Adipocyte (in vitro differentiated cells): ENCODE data around the gene DNAH14.
A peak's percentile ranks its signal among the peaks of the same experiment; 100 is the strongest.
"Not testable (repeated sequence)": the region's sequence is repeated elsewhere in the genome, so short reads cannot be mapped to it uniquely, and the experiment has no call there.

Source experiments
- DNase-seq: peaks from one replicate; pipeline ENCODE4 v3.0.0-alpha.2; 2015; ENCODE audit warnings: low read depth
- H3K27me3 ChIP-seq: replicated peaks from 2 replicates; pipeline ENCODE4 v1.7.0; 2013; ENCODE audit warnings: mild to moderate bottlenecking, low read length, moderate library complexity; ENCODE audit not compliant: control insufficient read depth, insufficient read depth
- H3K36me3 ChIP-seq: 2 replicates; pipeline ENCODE4 v1.7.0; 2013; ENCODE audit warnings: low read length, mild to moderate bottlenecking, moderate library complexity; ENCODE audit not compliant: control insufficient read depth, insufficient read depth, severe bottlenecking
- H3K4me1 ChIP-seq: 2 replicates; pipeline ENCODE4 v1.7.0; 2013; ENCODE audit warnings: mild to moderate bottlenecking, low read length, moderate library complexity; ENCODE audit not compliant: control insufficient read depth, insufficient read depth
- H3K4me3 ChIP-seq: 2 replicates; pipeline ENCODE4 v1.7.0; 2013; ENCODE audit warnings: mild to moderate bottlenecking, low read length, moderate library complexity
- H3K9ac ChIP-seq: 2 replicates; pipeline ENCODE4 v1.7.0; 2013; ENCODE audit warnings: mild to moderate bottlenecking, low read length, moderate library complexity
- H3K9me3 ChIP-seq: 2 replicates; pipeline ENCODE4 v1.7.0; 2013; ENCODE audit warnings: mild to moderate bottlenecking, low read length, moderate library complexity; ENCODE audit not compliant: control insufficient read depth

DNAH14 gene

GRCh38 chr1:224922404-224923164, 6.9 kb upstream of the DNAH14 start:
- no peaks in the 10 kb centered on the region for H3K9me3 ChIP-seq
- peak; percentile 74 for DNase-seq
- H3K4me3 ChIP-seq = no peak overlapping the region
- H3K27me3 ChIP-seq = no peaks in the 10 kb centered on the region
- H3K36me3 ChIP-seq = no peaks in the 10 kb centered on the region
- H3K9ac ChIP-seq = no peak overlapping the region
- no peaks in the 10 kb centered on the region for H3K4me1 ChIP-seq

GRCh38 chr1:224923726-224924125, 5.7 kb upstream of the DNAH14 start:
- Histone ChIP-seq H3K27me3 (no peaks in the 10 kb centered on the region), H3K4me3 (no peak overlapping the region), H3K9ac (no peak overlapping the region), H3K4me1 (no peaks in the 10 kb centered on the region), H3K9me3 (no peaks in the 10 kb centered on the region), H3K36me3 (no peaks in the 10 kb centered on the region)
- DNase-seq = no peak

- H3K9me3 ChIP-seq, H3K27me3 ChIP-seq, H3K36me3 ChIP-seq, H3K9ac ChIP-seq, DNase-seq, H3K4me1 ChIP-seq, H3K4me3 ChIP-seq: not testable (repeated sequence)
These were observed 1.8 kb upstream of the DNAH14 start for GRCh38 chr1:224927631-224928030.

- peaks cover 21% of the 10 kb centered on the region for H3K9me3 ChIP-seq
These were observed 569 bp upstream of the DNAH14 start for GRCh38 chr1:224928906-224929305.

GRCh38 chr1:224931605-224932004, 2.1 kb downstream of the DNAH14 start:
- Histone ChIP-seq H3K36me3 (no peaks in the 10 kb centered on the region), H3K9ac (no peak overlapping the region), H3K4me3 (no peak overlapping the region), H3K4me1 (peaks cover 6% of the 10 kb centered on the region), H3K27me3 (no peaks in the 10 kb centered on the region), H3K9me3 (peaks cover 43% of the 10 kb centered on the region)
- no peak for DNase-seq

More at GRCh38 chr1:224928906-224929305, 569 bp upstream of the DNAH14 start:
- H3K27me3 ChIP-seq = no peaks in the 10 kb centered on the region
- H3K4me1 ChIP-seq = peaks cover 6% of the 10 kb centered on the region
- H3K4me3 ChIP-seq = peak overlapping the region; percentile 86
- H3K9ac ChIP-seq = peak overlapping the region; percentile 86
- no peaks in the 10 kb centered on the region for H3K36me3 ChIP-seq
- DNase-seq = no peak

- no peaks in the 10 kb centered on the region for H3K27me3 ChIP-seq
- H3K36me3 ChIP-seq = no peaks in the 10 kb centered on the region
- peak overlapping the region; percentile 6 for H3K4me3 ChIP-seq
- DNase-seq = no peak
- peaks cover 51% of the 10 kb centered on the region for H3K9me3 ChIP-seq
- H3K9ac ChIP-seq = no peak overlapping the region
- H3K4me1 ChIP-seq = peaks cover 6% of the 10 kb centered on the region
These were observed 3.3 kb downstream of the DNAH14 start for GRCh38 chr1:224932607-224933249.

GRCh38 chr1:224933584-224933983, 4.1 kb downstream of the DNAH14 start:
- no peak overlapping the region for H3K9ac ChIP-seq
- H3K4me1 ChIP-seq = peaks cover 6% of the 10 kb centered on the region
- DNase-seq = no peak
- H3K9me3 ChIP-seq = peaks cover 59% of the 10 kb centered on the region
- H3K27me3 ChIP-seq = no peaks in the 10 kb centered on the region
- no peak overlapping the region for H3K4me3 ChIP-seq
- H3K36me3 ChIP-seq = no peaks in the 10 kb centered on the region

- H3K27me3 ChIP-seq = no peaks in the 10 kb centered on the region
- H3K4me3 ChIP-seq = no peak overlapping the region
- H3K9me3 ChIP-seq = peaks cover 42% of the 10 kb centered on the region
- no peaks in the 10 kb centered on the region for H3K36me3 ChIP-seq
- no peak overlapping the region for H3K9ac ChIP-seq
- H3K4me1 ChIP-seq = no peaks in the 10 kb centered on the region
- DNase-seq = no peak
These were observed 9.2 kb downstream of the DNAH14 start for GRCh38 chr1:224938652-224939051.

- H3K4me3 ChIP-seq = no peak overlapping the region
- no peaks in the 10 kb centered on the region for H3K4me1 ChIP-seq
- no peaks in the 10 kb centered on the region for H3K27me3 ChIP-seq
- H3K9me3 ChIP-seq = peaks cover 30% of the 10 kb centered on the region
- no peak for DNase-seq
- H3K36me3 ChIP-seq = no peaks in the 10 kb centered on the region
- no peak overlapping the region for H3K9ac ChIP-seq
These were observed 10.5 kb downstream of the DNAH14 start for GRCh38 chr1:224939844-224940425.

GRCh38 chr1:224940735-224941134, 11.3 kb downstream of the DNAH14 start:
- H3K27me3 ChIP-seq, H3K4me3 ChIP-seq, H3K4me1 ChIP-seq, H3K36me3 ChIP-seq, DNase-seq, H3K9ac ChIP-seq: not testable (repeated sequence)
- H3K9me3 ChIP-seq = peaks cover 22% of the 10 kb centered on the region

GRCh38 chr1:224945651-224946348, 16.3 kb downstream of the DNAH14 start:
- H3K9me3 ChIP-seq, DNase-seq, H3K9ac ChIP-seq, H3K27me3 ChIP-seq, H3K4me1 ChIP-seq, H3K36me3 ChIP-seq, H3K4me3 ChIP-seq: not testable (repeated sequence)
